Natural killer cell (primary cell): ENCODE data around the gene PCDH9. TPM values are rescaled to one million over a fixed set of nuclear protein-coding genes. Genes with fewer than 3 reads are reported as not detected.

ENCODE experiments used
- ATAC-seq, 3 donors: fragments of 150-1000 bp in 2 of 3; fragments of 200-7000 bp in 1 of 3; cut with Tn5 transposase; 1 replicate in 1 of 3; 2 replicates in 2 of 3; pipeline ENCODE4 v1.10.0; 2021; ENCODE audit warnings: mild to moderate bottlenecking in 2 of 3, moderate library complexity in 2 of 3
- DNase-seq, 2 donors: peaks; one replicate each; pipeline versions ENCODE4 v3.0.0 to v3.0.0-alpha.2; 2013 to 2021; ENCODE audit warnings: mixed read lengths in 1 of 2
- H3K27ac ChIP-seq: one replicate; pipeline ENCODE4 v1.5.1; 2013; ENCODE audit warnings: mild to moderate bottlenecking, low read length
- H3K27me3 ChIP-seq: one replicate; pipeline ENCODE4 v1.6.1; 2013; ENCODE audit warnings: low read length; ENCODE audit not compliant: control insufficient read depth, insufficient read depth
- H3K36me3 ChIP-seq: one replicate; pipeline ENCODE4 v1.6.1; 2013; ENCODE audit warnings: low read length; ENCODE audit not compliant: control insufficient read depth, insufficient read depth
- H3K4me1 ChIP-seq: one replicate; pipeline ENCODE4 v1.6.1; 2013; ENCODE audit warnings: low read length; ENCODE audit not compliant: control insufficient read depth, insufficient read depth
- H3K4me3 ChIP-seq: one replicate; pipeline ENCODE4 v1.5.1; 2013; ENCODE audit warnings: low read length
- H3K9me3 ChIP-seq: one replicate; pipeline ENCODE4 v1.6.1; 2013; ENCODE audit warnings: low read length; ENCODE audit not compliant: control insufficient read depth, insufficient read depth
- H3K27ac Mint-ChIP-seq, 2 donors: one replicate each; pipeline ENCODE4 v1.8.0; 2022; ENCODE audit warnings: mild to moderate bottlenecking in 2 of 2, mixed read lengths in 2 of 2, moderate library complexity in 1 of 2
- H3K27me3 Mint-ChIP-seq, 2 donors: one replicate each; pipeline ENCODE4 v1.8.0; 2022; ENCODE audit warnings: low read depth in 2 of 2, mixed read lengths in 2 of 2
- H3K36me3 Mint-ChIP-seq: one replicate; pipeline ENCODE4 v1.8.0; 2022; ENCODE audit warnings: mixed read lengths
- H3K4me1 Mint-ChIP-seq, 2 donors: one replicate each; pipeline ENCODE4 v1.8.0; 2022; ENCODE audit warnings: mixed read lengths in 2 of 2
- H3K4me3 Mint-ChIP-seq: one replicate; pipeline ENCODE4 v1.8.0; 2022; ENCODE audit warnings: mild to moderate bottlenecking, moderate library complexity, mixed read lengths
- H3K9me3 Mint-ChIP-seq, 2 donors: one replicate each; pipeline ENCODE4 v1.8.0; 2022; ENCODE audit warnings: mixed read lengths in 2 of 2
- WGBS: methylation state at CpG from one replicate; pipeline ENCODE4 v1.1.7; 2013; ENCODE audit warnings: missing lambda C conversion rate; ENCODE audit not compliant: insufficient coverage; 5-methylcytosine and 5-hydroxymethylcytosine counted together
- intact Hi-C: fragments of 100-400 bp; cut with micrococcal nuclease; formaldehyde crosslinking; loops from one replicate; pipeline ENCODE4 v1.14.2; 2022
- total RNA-seq, 4 donors: library from RNA; stranded (reverse); fragments of 120-200 nt in 1 of 4; gene quantifications; one replicate each; pipeline versions ENCODE4 v1.2.3 to v1.2.4, GENCODE V29; 2013 to 2022
- TF ChIP-seq, protein P1 (sequence below): fragments of 200-600 bp; IDR thresholded peaks from one replicate; pipeline ENCODE4 v1.8.0; 2022; ENCODE audit warnings: antibody characterized with exemption

The PCDH9 gene
- total RNA-seq, 3 donors from 2014 or later (not counting 1 experiment from before 2014, with no cell fraction given), result 0.43 to 1.5 (median 0.68) TPM

DNA sequence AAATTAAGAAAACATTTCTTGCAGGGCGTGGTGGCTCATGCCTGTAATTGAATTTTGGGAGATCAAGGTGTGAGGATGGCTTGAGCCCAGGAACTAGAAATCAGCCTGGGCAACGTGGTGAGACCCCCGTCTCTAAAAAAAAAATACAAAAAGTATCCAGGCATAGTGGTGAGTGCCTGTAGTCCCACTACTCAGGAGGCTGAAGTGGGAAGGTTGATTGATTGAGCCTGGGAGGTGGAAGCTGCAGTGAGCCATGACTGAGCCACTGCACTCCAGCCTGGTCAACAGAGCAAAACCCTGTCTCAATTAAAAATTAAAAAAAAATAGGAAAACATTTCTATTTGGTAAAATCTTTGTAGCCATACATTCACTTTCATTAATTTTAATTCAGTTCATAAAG lies 526.5 kb downstream of the PCDH9 start:
- Histone ChIP-seq H3K27ac (no peak overlapping the region), H3K9me3 (no peaks in the 10 kb centered on the region), H3K27me3 (no peaks in the 10 kb centered on the region), H3K4me1 (no peaks in the 10 kb centered on the region), H3K4me3 (no peak overlapping the region), H3K36me3 (no peaks in the 10 kb centered on the region)
- ATAC-seq (no peak), DNase-seq (no peak)
- H3K36me3 Mint-ChIP-seq, result no peaks in the 10 kb centered on the region
- no peak overlapping the region for H3K27ac Mint-ChIP-seq
- WGBS, result 88% methylated on average over 3 of the region's 3 CpGs
- no peak overlapping the region for H3K4me3 Mint-ChIP-seq
- H3K9me3 Mint-ChIP-seq, result no peaks in the 10 kb centered on the region
- intact Hi-C loops, result no loop called here
- no peaks in the 10 kb centered on the region for H3K4me1 Mint-ChIP-seq
- H3K27me3 Mint-ChIP-seq, result no peaks in the 10 kb centered on the region
- TF ChIP-seq, protein P1, sequence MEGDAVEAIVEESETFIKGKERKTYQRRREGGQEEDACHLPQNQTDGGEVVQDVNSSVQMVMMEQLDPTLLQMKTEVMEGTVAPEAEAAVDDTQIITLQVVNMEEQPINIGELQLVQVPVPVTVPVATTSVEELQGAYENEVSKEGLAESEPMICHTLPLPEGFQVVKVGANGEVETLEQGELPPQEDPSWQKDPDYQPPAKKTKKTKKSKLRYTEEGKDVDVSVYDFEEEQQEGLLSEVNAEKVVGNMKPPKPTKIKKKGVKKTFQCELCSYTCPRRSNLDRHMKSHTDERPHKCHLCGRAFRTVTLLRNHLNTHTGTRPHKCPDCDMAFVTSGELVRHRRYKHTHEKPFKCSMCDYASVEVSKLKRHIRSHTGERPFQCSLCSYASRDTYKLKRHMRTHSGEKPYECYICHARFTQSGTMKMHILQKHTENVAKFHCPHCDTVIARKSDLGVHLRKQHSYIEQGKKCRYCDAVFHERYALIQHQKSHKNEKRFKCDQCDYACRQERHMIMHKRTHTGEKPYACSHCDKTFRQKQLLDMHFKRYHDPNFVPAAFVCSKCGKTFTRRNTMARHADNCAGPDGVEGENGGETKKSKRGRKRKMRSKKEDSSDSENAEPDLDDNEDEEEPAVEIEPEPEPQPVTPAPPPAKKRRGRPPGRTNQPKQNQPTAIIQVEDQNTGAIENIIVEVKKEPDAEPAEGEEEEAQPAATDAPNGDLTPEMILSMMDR, result no peak

- H3K27ac Mint-ChIP-seq, result no peak overlapping the region
- H3K36me3 Mint-ChIP-seq, result no peaks in the 10 kb centered on the region
- H3K9me3 Mint-ChIP-seq, result no peaks in the 10 kb centered on the region
- intact Hi-C loops, result no loop called here
- no peaks in the 10 kb centered on the region for H3K9me3 ChIP-seq
- H3K27me3 ChIP-seq, result no peaks in the 10 kb centered on the region
- H3K27me3 Mint-ChIP-seq, result no peaks in the 10 kb centered on the region
- no peaks in the 10 kb centered on the region for H3K36me3 ChIP-seq
- H3K4me3 ChIP-seq, result no peak overlapping the region
- ATAC-seq, result no peak
- TF ChIP-seq, protein P1, result no peak
- no peak overlapping the region for H3K4me3 Mint-ChIP-seq
- WGBS, result 85% methylated on average over 8 of the region's 8 CpGs
- H3K27ac ChIP-seq, result no peak overlapping the region
- H3K4me1 ChIP-seq, result no peaks in the 10 kb centered on the region
- no peak for DNase-seq
- no peaks in the 10 kb centered on the region for H3K4me1 Mint-ChIP-seq
Measured at GRCh38 chr13:66700117-66700601, 530.0 kb downstream of the PCDH9 start.

GRCh38 chr13:66693656-66694055 lies 536.5 kb downstream of the PCDH9 start:
- H3K36me3 Mint-ChIP-seq, result no peaks in the 10 kb centered on the region
- H3K9me3 Mint-ChIP-seq, result no peaks in the 10 kb centered on the region
- H3K27ac Mint-ChIP-seq, result no peak overlapping the region
- ATAC-seq, result no peak
- H3K27me3 Mint-ChIP-seq, result no peaks in the 10 kb centered on the region
- no peak overlapping the region for H3K4me3 Mint-ChIP-seq
- DNase-seq, result no peak
- Histone ChIP-seq H3K27ac (no peak overlapping the region), H3K4me1 (no peaks in the 10 kb centered on the region), H3K36me3 (no peaks in the 10 kb centered on the region), H3K9me3 (no peaks in the 10 kb centered on the region), H3K4me3 (no peak overlapping the region), H3K27me3 (no peaks in the 10 kb centered on the region)
- no peaks in the 10 kb centered on the region for H3K4me1 Mint-ChIP-seq
- intact Hi-C loops, result no loop called here
- TF ChIP-seq, protein P1, result no peak

DNA sequence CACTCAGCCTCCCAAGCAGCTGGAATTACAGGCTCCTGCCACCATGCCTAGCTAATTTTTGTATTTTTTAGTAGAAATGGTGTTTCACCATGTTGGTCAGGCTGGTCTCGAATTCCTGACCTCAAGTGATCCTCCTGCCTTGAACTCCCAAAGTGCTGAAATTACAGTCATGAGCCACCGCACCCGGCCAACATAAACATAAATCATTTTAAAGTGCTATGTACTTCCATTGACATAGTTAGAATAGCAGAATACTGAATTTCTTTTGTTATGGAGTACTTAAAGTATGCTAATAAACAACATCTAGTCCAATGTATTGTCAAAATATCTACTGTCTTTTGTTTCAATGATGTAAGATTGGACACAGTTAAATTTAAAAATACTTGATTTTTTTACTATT lies 539.0 kb downstream of the PCDH9 start:
- H3K27me3 Mint-ChIP-seq, result no peaks in the 10 kb centered on the region
- H3K27ac ChIP-seq, result no peak overlapping the region
- TF ChIP-seq, protein P1, result no peak
- no peak for ATAC-seq
- H3K9me3 Mint-ChIP-seq, result peaks cover 0 to 3% of the 10 kb centered on the region in 2 donors
- no peaks in the 10 kb centered on the region for H3K4me1 ChIP-seq
- H3K4me1 Mint-ChIP-seq, result no peaks in the 10 kb centered on the region
- 44% methylated on average over 1 of the region's 3 CpGs for WGBS
- no peak overlapping the region for H3K4me3 Mint-ChIP-seq
- no peaks in the 10 kb centered on the region for H3K27me3 ChIP-seq
- H3K9me3 ChIP-seq, result no peaks in the 10 kb centered on the region
- no peak for DNase-seq
- no peak overlapping the region for H3K4me3 ChIP-seq
- no peak overlapping the region for H3K27ac Mint-ChIP-seq
- H3K36me3 ChIP-seq, result no peaks in the 10 kb centered on the region
- intact Hi-C loops, result no loop called here
- H3K36me3 Mint-ChIP-seq, result no peaks in the 10 kb centered on the region
